A673 (cell line): Measurements from ENCODE around the gene IL12RB2.

ENCODE experiments used
- CTCF ChIP-seq: fragments of 300-800, 200-600 bp; sonication (generic); conservative IDR thresholded peaks from 2 replicates; pipeline ENCODE4 v1.5.1; 2017; ENCODE audit warnings: low read depth, mild to moderate bottlenecking, antibody characterized with exemption, low read length, moderate library complexity, mixed read lengths
- EZH2 ChIP-seq: fragments of 200-600 bp; sonication (generic); IDR thresholded peaks from 2 replicates; pipeline ENCODE4 v1.6.1; 2017; ENCODE audit warnings: borderline replicate concordance, low read depth, mild to moderate bottlenecking, mixed read lengths, antibody characterized with exemption, low read length; ENCODE audit not compliant: poor library complexity, severe bottlenecking

- no peak for TF ChIP-seq CTCF
- no peak for TF ChIP-seq EZH2
These were observed 29.1 kb downstream of the IL12RB2 start for GRCh38 chr1:67336783-67337182.
